NCI-H2107 treated with DMSO at 0.1 percent for 48 hours (cell line): ENCODE data around the gene ZC3H12D.

Source experiments
- DNase-seq: peaks from one replicate; lab custom pipeline; 2025; ENCODE audit not compliant: unreplicated experiment; lab: John Stamatoyannopoulos, UW

Gene ZC3H12D

GRCh38 chr6:149419696-149420404 lies 65.0 kb downstream of the ZC3H12D start:
- no peak for DNase-seq

- no peak for DNase-seq
Observed at GRCh38 chr6:149414821-149415220, 70.0 kb downstream of the ZC3H12D start.

- DNase-seq, result no peak
Observed at GRCh38 chr6:149414009-149414408, 70.8 kb downstream of the ZC3H12D start.

- DNase-seq, result no peak
Observed at GRCh38 chr6:149410557-149410956, 74.3 kb downstream of the ZC3H12D start.

GRCh38 chr6:149409617-149410016 lies 75.2 kb downstream of the ZC3H12D start:
- DNase-seq, result no peak

GRCh38 chr6:149405823-149406765 lies 78.7 kb downstream of the ZC3H12D start:
- DNase-seq, result no peak

GRCh38 chr6:149403534-149403933 lies 81.3 kb downstream of the ZC3H12D start:
- no peak for DNase-seq

GRCh38 chr6:149400050-149400449 lies 84.8 kb downstream of the ZC3H12D start, which contains the start of gene SUMO4:
Gene SUMO4, plus strand, starts transcription at chr6:149400262. Its CDS starts 130 bp downstream, at chr6:149400392.
- DNase-seq, result no peak

GRCh38 chr6:149397384-149397783 lies 87.4 kb downstream of the ZC3H12D start:
- DNase-seq, result no peak
